OCI-LY1 (cell line): ENCODE measurements around the gene HS3ST4.

ENCODE experiments used
- H2AFZ ChIP-seq: fragments of 200-600 bp; sonication (generic), shearing (Covaris generic); 2 replicates; pipeline ENCODE4 v1.6.0; 2014; ENCODE audit warnings: antibody characterized with exemption, mild to moderate bottlenecking, low read length
- H3F3A ChIP-seq: fragments of 200-600 bp; sonication (generic), shearing (Covaris generic); 2 replicates; pipeline ENCODE4 v1.6.0; 2014; ENCODE audit warnings: mild to moderate bottlenecking, antibody characterized with exemption, low read length, moderate library complexity; ENCODE audit not compliant: insufficient read depth
- H3K27ac ChIP-seq: fragments of 200-600 bp; sonication (generic); 2 replicates; pipeline ENCODE4 v1.5.1; 2014; ENCODE audit warnings: low read length, mixed run types, mild to moderate bottlenecking, low read depth; ENCODE audit not compliant: poor library complexity, severe bottlenecking
- H3K27me3 ChIP-seq: fragments of 200-600 bp; sonication (generic); 2 replicates; pipeline ENCODE4 v1.6.0; 2014; ENCODE audit warnings: antibody characterized with exemption, mild to moderate bottlenecking, low read length, moderate library complexity; ENCODE audit not compliant: insufficient read depth
- H3K36me3 ChIP-seq: fragments of 200-600 bp; sonication (generic); 2 replicates; pipeline ENCODE4 v1.6.1; 2014; ENCODE audit warnings: mild to moderate bottlenecking, antibody characterized with exemption, low read length, moderate library complexity, mixed read lengths; ENCODE audit not compliant: insufficient read depth
- H3K4me1 ChIP-seq: fragments of 200-600 bp; sonication (generic); 2 replicates; pipeline ENCODE4 v1.5.1; 2014; ENCODE audit warnings: mild to moderate bottlenecking, low read length, moderate library complexity; ENCODE audit not compliant: insufficient read depth, severe bottlenecking
- H3K4me2 ChIP-seq: fragments of 200-600 bp; sonication (generic), shearing (Covaris generic); 2 replicates; pipeline ENCODE4 v1.6.1; 2014; ENCODE audit warnings: low read length
- H3K4me3 ChIP-seq: fragments of 200-600 bp; sonication (generic); 2 replicates; pipeline ENCODE4 v1.5.1; 2014; ENCODE audit warnings: low read length, low read depth, mild to moderate bottlenecking, mixed read lengths; ENCODE audit not compliant: poor library complexity, severe bottlenecking
- H3K79me2 ChIP-seq: fragments of 200-600 bp; shearing (Covaris generic); 2 replicates; pipeline ENCODE4 v1.6.1; 2016; ENCODE audit warnings: mixed run types, low read length, mixed read lengths; ENCODE audit not compliant: insufficient read depth
- H3K9ac ChIP-seq: fragments of 200-600 bp; sonication (generic), shearing (Covaris generic); 2 replicates; pipeline ENCODE4 v1.6.1; 2014; ENCODE audit warnings: mild to moderate bottlenecking, low read length, mixed read lengths
- H3K9me2 ChIP-seq: fragments of 200-600 bp; sonication (generic), shearing (Covaris generic); 2 replicates; pipeline ENCODE4 v1.6.1; 2014; ENCODE audit warnings: low read depth, mild to moderate bottlenecking, low read length, mixed read lengths
- H3K9me3 ChIP-seq: fragments of 200-600 bp; shearing (Covaris generic); 2 replicates; pipeline ENCODE4 v1.6.1; 2014; ENCODE audit warnings: low read length, mixed read lengths
- H4K20me1 ChIP-seq: fragments of 200-600 bp; sonication (generic), shearing (Covaris generic); 2 replicates; pipeline ENCODE4 v1.6.0; 2016; ENCODE audit warnings: mild to moderate bottlenecking, low read length; ENCODE audit not compliant: insufficient read depth
- EZH2 ChIP-seq: fragments of 200-600 bp; sonication (generic), shearing (Covaris generic); IDR thresholded peaks from 2 replicates; pipeline ENCODE4 v1.8.0; 2017; ENCODE audit warnings: borderline replicate concordance, mixed run types, mild to moderate bottlenecking, antibody characterized with exemption, low read length, moderate library complexity, mixed read lengths
- TF ChIP-seq, protein P1 (sequence below): fragments of 200-600 bp; sonication (generic), shearing (Covaris generic); IDR thresholded peaks from 2 replicates; pipeline ENCODE4 v1.5.1; 2017; ENCODE audit warnings: mild to moderate bottlenecking, antibody characterized with exemption, low read length, moderate library complexity, mixed read lengths

HS3ST4 gene

DNA sequence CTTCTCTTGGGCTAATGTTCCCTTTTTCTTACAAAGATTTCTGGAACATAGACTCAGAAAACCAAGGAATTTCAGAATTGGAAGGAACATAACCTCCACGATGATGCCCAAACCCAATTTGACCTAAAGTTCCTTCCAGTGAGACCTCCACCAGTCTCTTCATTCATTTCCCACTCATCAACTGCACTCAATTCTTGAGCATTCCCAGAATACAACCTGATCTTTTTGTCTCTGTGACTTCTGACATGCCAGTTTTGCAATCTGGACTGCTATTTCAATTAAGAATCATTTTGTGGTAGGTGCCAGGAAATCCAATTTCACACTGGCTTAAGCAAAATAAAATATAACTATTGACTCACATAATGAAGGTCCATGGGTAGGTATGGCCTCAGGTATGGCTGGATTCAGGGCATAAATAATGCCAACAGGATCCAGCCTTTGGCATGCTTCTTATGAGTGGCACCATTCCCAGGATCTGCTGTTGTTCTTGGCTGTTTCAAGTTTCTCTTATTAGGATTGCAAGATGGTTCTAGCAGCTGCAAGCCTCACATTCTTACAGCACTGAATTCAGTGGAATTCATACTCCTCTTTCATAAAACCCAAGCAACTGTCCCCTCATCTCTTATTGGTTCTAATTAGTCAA, 184.3 kb downstream of the HS3ST4 start:
- Histone ChIP-seq H4K20me1 (no peaks in the 10 kb centered on the region), H2AFZ (no peak overlapping the region), H3F3A (no peaks in the 10 kb centered on the region), H3K27ac (no peak overlapping the region), H3K36me3 (no peaks in the 10 kb centered on the region), H3K4me1 (no peaks in the 10 kb centered on the region), H3K9me3 (no peaks in the 10 kb centered on the region), H3K79me2 (no peaks in the 10 kb centered on the region), H3K9me2 (no peaks in the 10 kb centered on the region), H3K4me3 (no peak overlapping the region), H3K27me3 (no peaks in the 10 kb centered on the region), H3K4me2 (no peak overlapping the region), H3K9ac (no peak overlapping the region)
- TF ChIP-seq EZH2 = no peak
- TF ChIP-seq, protein P1, sequence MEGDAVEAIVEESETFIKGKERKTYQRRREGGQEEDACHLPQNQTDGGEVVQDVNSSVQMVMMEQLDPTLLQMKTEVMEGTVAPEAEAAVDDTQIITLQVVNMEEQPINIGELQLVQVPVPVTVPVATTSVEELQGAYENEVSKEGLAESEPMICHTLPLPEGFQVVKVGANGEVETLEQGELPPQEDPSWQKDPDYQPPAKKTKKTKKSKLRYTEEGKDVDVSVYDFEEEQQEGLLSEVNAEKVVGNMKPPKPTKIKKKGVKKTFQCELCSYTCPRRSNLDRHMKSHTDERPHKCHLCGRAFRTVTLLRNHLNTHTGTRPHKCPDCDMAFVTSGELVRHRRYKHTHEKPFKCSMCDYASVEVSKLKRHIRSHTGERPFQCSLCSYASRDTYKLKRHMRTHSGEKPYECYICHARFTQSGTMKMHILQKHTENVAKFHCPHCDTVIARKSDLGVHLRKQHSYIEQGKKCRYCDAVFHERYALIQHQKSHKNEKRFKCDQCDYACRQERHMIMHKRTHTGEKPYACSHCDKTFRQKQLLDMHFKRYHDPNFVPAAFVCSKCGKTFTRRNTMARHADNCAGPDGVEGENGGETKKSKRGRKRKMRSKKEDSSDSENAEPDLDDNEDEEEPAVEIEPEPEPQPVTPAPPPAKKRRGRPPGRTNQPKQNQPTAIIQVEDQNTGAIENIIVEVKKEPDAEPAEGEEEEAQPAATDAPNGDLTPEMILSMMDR = no peak

- Histone ChIP-seq H3K4me2 (no peak overlapping the region), H2AFZ (no peak overlapping the region), H3K27ac (no peak overlapping the region), H3K4me3 (no peak overlapping the region), H3F3A (no peaks in the 10 kb centered on the region), H4K20me1 (no peaks in the 10 kb centered on the region), H3K9me3 (no peaks in the 10 kb centered on the region), H3K4me1 (no peaks in the 10 kb centered on the region), H3K79me2 (no peaks in the 10 kb centered on the region), H3K9ac (no peak overlapping the region), H3K9me2 (no peaks in the 10 kb centered on the region), H3K27me3 (no peaks in the 10 kb centered on the region), H3K36me3 (no peaks in the 10 kb centered on the region)
- TF ChIP-seq, protein P1 = no peak
- no peak for TF ChIP-seq EZH2
Measured at GRCh38 chr16:25877103-25877502, 185.3 kb downstream of the HS3ST4 start.

DNA sequence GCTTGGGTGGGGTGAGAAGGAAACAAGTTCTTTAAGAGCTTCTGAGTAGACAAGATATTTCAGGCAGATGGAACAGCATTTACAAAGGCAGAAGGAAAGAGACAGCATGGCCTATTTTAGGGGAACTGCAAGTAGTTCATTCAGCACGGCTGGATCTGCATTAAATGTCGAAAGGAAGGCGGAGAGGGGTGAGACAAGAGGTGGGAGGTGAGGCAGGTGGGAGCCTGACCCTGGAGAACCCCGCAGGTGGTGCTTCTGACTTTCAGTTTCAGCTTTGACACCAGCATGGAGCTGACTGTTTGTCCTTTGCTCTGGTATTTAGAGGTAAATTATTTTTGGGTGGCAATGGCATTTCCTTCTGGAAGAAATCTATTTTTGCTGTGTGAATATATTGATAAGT, 194.8 kb downstream of the HS3ST4 start:
- Histone ChIP-seq H3K27me3 (no peaks in the 10 kb centered on the region; the same call in 1 of the 2 replicates), H3F3A (no peaks in the 10 kb centered on the region), H3K27ac (no peak overlapping the region), H4K20me1 (no peaks in the 10 kb centered on the region), H2AFZ (no peak overlapping the region), H3K4me1 (no peaks in the 10 kb centered on the region), H3K9ac (no peak overlapping the region), H3K79me2 (no peaks in the 10 kb centered on the region), H3K36me3 (no peaks in the 10 kb centered on the region), H3K4me3 (no peak overlapping the region), H3K9me2 (no peaks in the 10 kb centered on the region), H3K9me3 (no peaks in the 10 kb centered on the region), H3K4me2 (no peak overlapping the region)
- TF ChIP-seq, protein P1 = no peak
- no peak for TF ChIP-seq EZH2
